ENCODE data around the gene PRR29. TPM values are rescaled to one million over a fixed set of nuclear protein-coding genes. Genes with fewer than 3 reads are reported as not detected.

PRR29 gene
- total RNA-seq, 5 donors from 2014 or later (not counting 1 experiment from before 2014, with no cell fraction given): 0.50 to 1.9 (median 1.1) TPM

- Histone ChIP-seq H3K27ac (ENCODE audit: low read length) (no peak overlapping the region), H3K4me3 (ENCODE audit: control insufficient read depth in 1 of 2, extremely low read depth in 1 of 2, low read length in 1 of 2) (no peak overlapping the region), H3K4me1 (ENCODE audit: control insufficient read depth in 1 of 2, extremely low read depth in 1 of 2, insufficient read depth in 2 of 2, low read length in 2 of 2) (peaks cover 7 to 28% of the 10 kb centered on the region in 2 experiments), H3K36me3 (ENCODE audit: control insufficient read depth in 2 of 2, extremely low read depth in 1 of 2, insufficient read depth in 1 of 2, low read length in 1 of 2) (no peaks in the 10 kb centered on the region), H3K27me3 (replicated peaks in 1 of 2; ENCODE audit: control insufficient read depth in 2 of 2, extremely low read depth in 1 of 2, insufficient read depth in 2 of 2, low read length in 1 of 2) (no peaks in the 10 kb centered on the region), H3K9me3 (no peaks in the 10 kb centered on the region)
- ChIA-PET CTCF (interaction anchor here (0.9 to 1.4 kb wide), 3 partner anchors 9 to 73 kb away, joined by 4 to 5 read pairs (median 4); no protein-coding TSS in a partner anchor), POLR2A (no interaction called here)
- Mint-ChIP-seq H3K4me3 (no peak overlapping the region), H3K9me3 (no peaks in the 10 kb centered on the region), H3K36me3 (no peaks in the 10 kb centered on the region), H3K27ac (peak overlapping the region in 1 of 2 donors; percentile 88), H3K4me1 (peaks cover 23 to 32% (median 28%) of the 10 kb centered on the region in 3 donors), H3K27me3 (no peaks in the 10 kb centered on the region)
- 100% methylated on average over 5 of the region's 11 CpGs for WGBS (ENCODE audit: insufficient coverage)
- ATAC-seq (replicated peaks in 1 of 4): peak in 1 of 4 experiments; percentile 5
- no peak for DNase-seq
These were observed 42.9 kb upstream of the PRR29 start for GRCh38 chr17:63955232-63955631.

- no peak for DNase-seq
- no peaks in the 10 kb centered on the region for H3K27me3 Mint-ChIP-seq
- Histone ChIP-seq H3K4me1 (ENCODE audit: control insufficient read depth in 1 of 2, extremely low read depth in 1 of 2, insufficient read depth in 2 of 2, low read length in 2 of 2) (peaks cover 7 to 28% of the 10 kb centered on the region in 2 experiments), H3K36me3 (ENCODE audit: control insufficient read depth in 2 of 2, extremely low read depth in 1 of 2, insufficient read depth in 1 of 2, low read length in 1 of 2) (no peaks in the 10 kb centered on the region), H3K4me3 (ENCODE audit: control insufficient read depth in 1 of 2, extremely low read depth in 1 of 2, low read length in 1 of 2) (no peak overlapping the region), H3K27me3 (replicated peaks in 1 of 2; ENCODE audit: control insufficient read depth in 2 of 2, extremely low read depth in 1 of 2, insufficient read depth in 2 of 2, low read length in 1 of 2) (no peaks in the 10 kb centered on the region), H3K9me3 (no peaks in the 10 kb centered on the region), H3K27ac (ENCODE audit: low read length) (no peak overlapping the region)
- no peaks in the 10 kb centered on the region for H3K36me3 Mint-ChIP-seq
- no peaks in the 10 kb centered on the region for H3K9me3 Mint-ChIP-seq
- H3K4me1 Mint-ChIP-seq: peaks cover 23 to 32% (median 28%) of the 10 kb centered on the region in 3 donors
- 100% methylated on average over 2 of the region's 4 CpGs for WGBS (ENCODE audit: insufficient coverage)
- ChIA-PET POLR2A (no interaction called here), CTCF (no interaction called here)
- H3K4me3 Mint-ChIP-seq: no peak overlapping the region
- ATAC-seq (replicated peaks in 1 of 4): no peak
- peak overlapping the region; percentile 23 to 53 for H3K27ac Mint-ChIP-seq
These were observed 42.4 kb upstream of the PRR29 start for GRCh38 chr17:63955791-63956190.

- Histone ChIP-seq H3K27me3 (replicated peaks in 1 of 2; ENCODE audit: control insufficient read depth in 2 of 2, extremely low read depth in 1 of 2, insufficient read depth in 2 of 2, low read length in 1 of 2) (no peaks in the 10 kb centered on the region), H3K27ac (ENCODE audit: low read length) (no peak overlapping the region), H3K4me1 (ENCODE audit: control insufficient read depth in 1 of 2, extremely low read depth in 1 of 2, insufficient read depth in 2 of 2, low read length in 2 of 2) (peaks cover 7 to 33% of the 10 kb centered on the region in 2 experiments), H3K36me3 (ENCODE audit: control insufficient read depth in 2 of 2, extremely low read depth in 1 of 2, insufficient read depth in 1 of 2, low read length in 1 of 2) (no peaks in the 10 kb centered on the region), H3K9me3 (no peaks in the 10 kb centered on the region), H3K4me3 (ENCODE audit: control insufficient read depth in 1 of 2, extremely low read depth in 1 of 2, low read length in 1 of 2) (no peak overlapping the region)
- WGBS (ENCODE audit: insufficient coverage): 80% methylated on average over 1 of the region's 5 CpGs
- Mint-ChIP-seq H3K27ac (no peak overlapping the region), H3K36me3 (no peaks in the 10 kb centered on the region), H3K9me3 (no peaks in the 10 kb centered on the region), H3K4me1 (peaks cover 23 to 32% (median 26%) of the 10 kb centered on the region in 3 donors), H3K4me3 (no peak overlapping the region), H3K27me3 (no peaks in the 10 kb centered on the region)
- ATAC-seq (replicated peaks in 1 of 4) (no peak), DNase-seq (no peak)
- ChIA-PET POLR2A (no interaction called here), CTCF (no interaction called here)
These were observed 41.7 kb upstream of the PRR29 start for GRCh38 chr17:63956296-63956920.

- Mint-ChIP-seq H3K27ac (no peak overlapping the region), H3K9me3 (no peaks in the 10 kb centered on the region), H3K4me1 (peaks cover 7 to 19% (median 9%) of the 10 kb centered on the region in 3 donors), H3K27me3 (no peaks in the 10 kb centered on the region), H3K4me3 (no peak overlapping the region), H3K36me3 (no peaks in the 10 kb centered on the region)
- DNase-seq: no peak
- Histone ChIP-seq H3K27ac (ENCODE audit: low read length) (no peak overlapping the region), H3K9me3 (no peaks in the 10 kb centered on the region), H3K4me3 (ENCODE audit: control insufficient read depth in 1 of 2, extremely low read depth in 1 of 2, low read length in 1 of 2) (no peak overlapping the region), H3K36me3 (ENCODE audit: control insufficient read depth in 2 of 2, extremely low read depth in 1 of 2, insufficient read depth in 1 of 2, low read length in 1 of 2) (no peaks in the 10 kb centered on the region), H3K4me1 (ENCODE audit: control insufficient read depth in 1 of 2, extremely low read depth in 1 of 2, insufficient read depth in 2 of 2, low read length in 2 of 2) (peaks cover 0 to 8% of the 10 kb centered on the region in 2 experiments), H3K27me3 (replicated peaks in 1 of 2; ENCODE audit: control insufficient read depth in 2 of 2, extremely low read depth in 1 of 2, insufficient read depth in 2 of 2, low read length in 1 of 2) (no peaks in the 10 kb centered on the region)
- 89% methylated on average over 7 of the region's 9 CpGs for WGBS (ENCODE audit: insufficient coverage)
- ATAC-seq (replicated peaks in 1 of 4): no peak
- POLR2A ChIA-PET: no interaction called here
- CTCF ChIA-PET: interaction anchor here in 1 of 2 donors (1.5 kb wide), 1 partner anchor 14 kb away, joined by 3 read pairs; no protein-coding TSS in a partner anchor
These were observed 38.1 kb upstream of the PRR29 start for GRCh38 chr17:63960006-63960405.

- H3K4me1 ChIP-seq (ENCODE audit: control insufficient read depth in 1 of 2, extremely low read depth in 1 of 2, insufficient read depth in 2 of 2, low read length in 2 of 2): peaks cover 0 to 6% of the 10 kb centered on the region in 2 experiments
- Mint-ChIP-seq H3K27ac (no peak overlapping the region), H3K9me3 (no peaks in the 10 kb centered on the region), H3K4me3 (no peak overlapping the region), H3K27me3 (no peaks in the 10 kb centered on the region), H3K4me1 (peaks cover 5 to 16% (median 7%) of the 10 kb centered on the region in 3 donors), H3K36me3 (no peaks in the 10 kb centered on the region)
- ATAC-seq (replicated peaks in 1 of 4) (no peak), DNase-seq (no peak)
- ChIA-PET POLR2A (no interaction called here), CTCF (interaction anchor here in 1 of 2 donors (1.5 kb wide), 1 partner anchor 14 kb away, joined by 3 read pairs; no protein-coding TSS in a partner anchor)
- no peaks in the 10 kb centered on the region for H3K27me3 ChIP-seq (replicated peaks in 1 of 2; ENCODE audit: control insufficient read depth in 2 of 2, extremely low read depth in 1 of 2, insufficient read depth in 2 of 2, low read length in 1 of 2)
- 89% methylated on average over 3 of the region's 7 CpGs for WGBS (ENCODE audit: insufficient coverage)
- no peaks in the 10 kb centered on the region for H3K9me3 ChIP-seq
- H3K4me3 ChIP-seq (ENCODE audit: control insufficient read depth in 1 of 2, extremely low read depth in 1 of 2, low read length in 1 of 2): no peak overlapping the region
- no peaks in the 10 kb centered on the region for H3K36me3 ChIP-seq (ENCODE audit: control insufficient read depth in 2 of 2, extremely low read depth in 1 of 2, insufficient read depth in 1 of 2, low read length in 1 of 2)
- H3K27ac ChIP-seq (ENCODE audit: low read length): no peak overlapping the region
These were observed 37.7 kb upstream of the PRR29 start for GRCh38 chr17:63960430-63960829.

GRCh38 chr17:63961355-63962212 lies 36.6 kb upstream of the PRR29 start:
- peak overlapping the region in 1 of 3 donors; percentile 55 for H3K4me3 Mint-ChIP-seq
- H3K27ac Mint-ChIP-seq: no peak overlapping the region

More at GRCh38 chr17:63961355-63962212, 36.6 kb upstream of the PRR29 start:
- H3K4me1 Mint-ChIP-seq: peaks cover 6 to 10% (median 8%) of the 10 kb centered on the region in 3 donors
- H3K4me1 ChIP-seq (ENCODE audit: control insufficient read depth in 1 of 2, extremely low read depth in 1 of 2, insufficient read depth in 2 of 2, low read length in 2 of 2): peaks cover 0 to 12% of the 10 kb centered on the region in 2 experiments
- DNase-seq (peak in 23 of 35 experiments; percentile 6 to 43 (median 23)), ATAC-seq (replicated peaks in 1 of 4) (peak; percentile 41 to 83 (median 42))
- no peaks in the 10 kb centered on the region for H3K27me3 ChIP-seq (replicated peaks in 1 of 2; ENCODE audit: control insufficient read depth in 2 of 2, extremely low read depth in 1 of 2, insufficient read depth in 2 of 2, low read length in 1 of 2)
- H3K9me3 ChIP-seq: no peaks in the 10 kb centered on the region
- 59% methylated on average over 26 of the region's 37 CpGs for WGBS (ENCODE audit: insufficient coverage)
- H3K27me3 Mint-ChIP-seq: no peaks in the 10 kb centered on the region
- ChIA-PET CTCF (interaction anchor here (0.5 to 1.5 kb wide), 5 partner anchors 15 to 1849 kb away, joined by 3 to 5 read pairs (median 4); no protein-coding TSS in a partner anchor), POLR2A (interaction anchor here (0.6 to 0.8 kb wide), 4 partner anchors 18 to 184 kb away, joined by 3 to 7 read pairs (median 6); no protein-coding TSS in a partner anchor)
- H3K27ac ChIP-seq (ENCODE audit: low read length): no peak overlapping the region
- no peaks in the 10 kb centered on the region for H3K36me3 Mint-ChIP-seq
- H3K36me3 ChIP-seq (ENCODE audit: control insufficient read depth in 2 of 2, extremely low read depth in 1 of 2, insufficient read depth in 1 of 2, low read length in 1 of 2): no peaks in the 10 kb centered on the region
- no peaks in the 10 kb centered on the region for H3K9me3 Mint-ChIP-seq
- H3K4me3 ChIP-seq (ENCODE audit: control insufficient read depth in 1 of 2, extremely low read depth in 1 of 2, low read length in 1 of 2): no peak overlapping the region

Data from T-cell (primary cell).